CD4-positive, alpha-beta T cell treated with Interleukin-17A for 1 hour (primary cell): ENCODE data around the gene CCDC68.
"Not testable (repeated sequence)": the region's sequence is repeated elsewhere in the genome, so short reads cannot be mapped to it uniquely, and the experiment has no call there.

Experiments
- DNase-seq: peaks from one replicate; pipeline ENCODE4 v3.0.0-alpha.2; 2020

CCDC68 gene

DNA sequence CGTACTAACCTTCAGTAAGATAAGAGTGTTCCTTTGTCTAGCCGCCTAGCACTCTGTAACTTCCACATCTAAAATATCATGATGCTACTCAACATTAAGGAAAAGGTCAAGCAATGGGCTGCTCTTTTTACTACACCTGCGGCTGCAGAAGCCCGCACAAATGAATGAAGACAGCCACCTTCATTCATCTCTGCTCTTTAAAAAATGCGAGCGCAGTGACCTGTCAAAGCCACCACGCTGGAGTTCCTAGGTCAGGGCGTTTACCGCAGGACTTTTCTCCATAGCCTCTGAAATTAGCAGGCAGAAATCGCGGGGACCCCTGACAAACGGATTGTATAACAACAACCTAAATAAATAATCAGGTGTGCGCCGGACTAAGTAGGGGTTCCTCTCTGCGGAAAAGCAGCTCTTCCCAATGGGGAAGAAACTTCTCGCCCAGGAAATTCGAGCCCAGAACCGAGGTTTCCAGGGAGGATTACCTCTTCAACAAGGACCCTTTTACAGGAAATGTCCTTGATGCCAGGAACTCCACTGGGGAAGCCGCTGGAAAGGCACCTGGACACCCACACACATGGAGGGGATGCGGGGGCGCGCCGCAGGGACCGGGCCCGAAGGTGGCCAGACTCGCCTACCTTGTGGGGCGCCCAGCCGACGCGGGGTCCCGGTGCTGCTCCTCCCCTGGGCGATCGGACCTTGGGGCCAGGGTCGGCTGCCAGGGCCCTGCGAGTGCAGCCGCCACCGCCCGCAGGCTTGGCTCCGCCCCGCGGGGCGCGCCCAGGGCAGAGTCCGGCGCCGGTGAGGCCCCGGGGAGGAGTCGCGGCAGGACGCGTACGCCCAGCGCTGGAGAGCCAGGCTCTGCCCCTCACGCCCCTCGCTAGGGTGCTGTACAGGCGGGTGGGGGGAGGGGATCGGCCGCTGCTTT lies at the start of gene CCDC68:
Gene CCDC68, minus strand, starts transcription at position 758 of the 922 bp plus-strand sequence. CDS start 16,670 bp downstream, outside the sequence.
- DNase-seq = no peak

DNA sequence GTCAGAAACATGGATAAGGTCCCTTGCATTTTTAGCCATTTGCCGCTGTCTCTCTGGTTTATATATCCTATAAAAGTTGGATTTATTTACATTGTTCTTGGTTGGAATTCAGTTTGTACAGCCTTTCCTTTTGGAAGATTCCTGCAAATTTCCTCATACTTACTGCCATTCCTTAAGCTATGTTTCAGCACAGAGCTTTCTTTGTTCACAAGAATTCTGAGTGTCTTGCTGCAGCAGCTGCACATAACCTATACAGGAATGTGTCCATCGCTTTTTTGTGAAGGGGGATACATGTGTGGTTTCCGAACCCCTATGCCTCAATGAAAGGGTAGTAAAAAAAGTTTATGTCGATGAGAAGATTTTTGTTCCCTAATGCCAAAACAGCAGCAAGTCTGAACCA lies 48.3 kb upstream of the CCDC68 start:
- no peak for DNase-seq

GRCh38 chr18:55003695-55004094 lies 44.4 kb upstream of the CCDC68 start:
- no peak for DNase-seq

DNA sequence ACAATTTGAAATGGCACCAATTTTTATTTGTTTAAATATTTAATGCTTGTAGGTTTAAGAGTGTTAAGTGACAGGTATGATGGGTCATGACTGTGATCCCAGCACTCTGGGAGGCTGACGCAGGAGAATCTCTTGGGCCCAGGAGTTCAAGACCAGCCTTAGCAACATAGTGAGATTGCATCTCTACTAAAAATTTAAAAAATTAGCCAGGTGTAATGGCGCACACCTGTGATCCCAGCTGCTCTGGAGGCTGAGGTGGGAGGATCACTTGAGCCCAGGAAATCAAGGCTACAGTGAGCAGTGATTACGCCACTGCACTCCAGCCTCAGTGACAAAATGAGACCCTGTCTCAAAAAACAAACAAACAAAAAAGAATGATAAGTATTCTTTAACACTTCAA lies 43.0 kb upstream of the CCDC68 start:
- no peak for DNase-seq

DNA sequence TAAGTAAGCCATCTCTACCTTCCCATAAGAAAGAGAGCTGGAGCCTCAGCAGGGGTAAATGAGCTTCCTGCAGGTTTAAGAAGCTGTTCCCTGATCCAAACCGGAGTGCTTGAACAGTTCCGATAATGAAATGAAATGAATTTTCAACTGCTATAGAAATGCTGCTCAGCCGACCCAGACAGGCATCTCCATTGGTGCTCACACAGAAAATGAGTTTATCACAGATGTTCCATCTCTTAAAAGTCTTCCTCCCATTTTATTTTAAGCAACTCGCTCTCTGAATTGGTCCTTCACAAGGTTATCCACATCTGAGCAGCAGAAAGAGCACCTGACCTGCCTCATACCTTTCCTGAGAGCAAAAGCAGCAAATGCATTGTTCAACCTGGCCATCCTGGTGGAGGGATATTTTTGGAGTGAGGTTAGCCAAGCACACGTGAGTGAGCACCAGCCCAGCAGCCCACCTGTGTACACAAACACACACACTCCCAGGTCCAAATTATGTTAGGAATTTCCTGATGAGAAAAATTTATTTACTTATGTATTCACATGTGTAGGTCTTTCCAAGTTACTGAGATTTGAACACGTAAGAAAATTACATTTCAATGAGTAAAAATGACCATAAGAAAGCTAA lies 42.2 kb upstream of the CCDC68 start:
- DNase-seq = no peak

GRCh38 chr18:55000529-55000928 lies 41.3 kb upstream of the CCDC68 start:
- DNase-seq = no peak

GRCh38 chr18:54999016-54999415 lies 39.8 kb upstream of the CCDC68 start:
- no peak for DNase-seq

DNA sequence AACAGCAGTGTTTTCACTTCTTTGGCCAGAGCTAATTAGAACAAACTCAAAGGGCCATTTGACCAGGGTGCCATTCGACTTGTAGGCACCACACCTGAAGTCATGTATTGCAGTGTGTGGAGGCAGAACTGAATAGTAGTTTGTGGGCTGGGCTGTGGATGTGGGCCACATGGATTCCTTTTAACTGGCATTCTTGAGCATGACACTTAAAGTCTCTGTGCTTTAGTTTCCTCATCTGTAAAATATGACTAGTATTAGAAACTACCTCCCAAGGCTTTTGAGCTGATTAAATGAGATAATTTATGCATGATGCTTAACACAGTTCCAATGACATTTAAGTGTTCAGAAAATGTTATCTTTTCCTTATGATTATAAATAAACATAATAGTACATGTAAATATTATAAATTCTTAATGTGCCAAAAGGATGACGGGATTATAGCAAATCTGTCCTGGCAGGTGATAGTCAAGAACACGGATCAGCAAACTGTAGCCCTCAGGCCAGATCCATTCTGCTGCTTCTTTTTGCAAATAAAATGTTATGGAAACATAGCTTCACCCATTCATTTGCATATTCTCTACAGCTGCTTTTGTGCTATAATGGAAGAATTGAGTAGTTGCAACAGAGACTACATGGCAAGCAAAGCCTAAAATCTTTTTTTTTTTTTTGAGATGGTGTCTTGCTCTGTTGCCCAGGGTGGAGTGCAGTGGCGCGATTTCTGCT lies 36.3 kb upstream of the CCDC68 start:
- DNase-seq = no peak

GRCh38 chr18:54991981-54992380 lies 32.7 kb upstream of the CCDC68 start:
- DNase-seq = no peak

DNA sequence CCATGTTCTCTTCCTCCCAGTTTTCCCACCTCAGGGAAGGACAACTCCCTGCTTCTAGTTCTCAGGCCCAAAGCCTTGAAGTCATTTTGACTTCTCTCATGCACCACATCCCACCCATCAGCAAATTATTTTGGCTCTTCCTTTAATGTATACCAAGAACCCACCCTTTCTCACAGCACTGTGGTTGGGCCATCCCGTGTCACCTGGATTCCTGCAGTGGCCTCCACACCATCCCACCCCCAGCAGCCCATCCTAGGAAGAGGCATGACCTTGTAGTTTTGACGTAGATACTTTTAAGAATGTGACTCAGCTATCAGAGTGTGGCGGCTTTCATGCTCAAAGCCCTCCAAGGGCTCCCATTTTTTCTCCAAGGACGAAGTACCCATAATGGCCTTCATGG lies 25.6 kb upstream of the CCDC68 start:
- no peak for DNase-seq

DNA sequence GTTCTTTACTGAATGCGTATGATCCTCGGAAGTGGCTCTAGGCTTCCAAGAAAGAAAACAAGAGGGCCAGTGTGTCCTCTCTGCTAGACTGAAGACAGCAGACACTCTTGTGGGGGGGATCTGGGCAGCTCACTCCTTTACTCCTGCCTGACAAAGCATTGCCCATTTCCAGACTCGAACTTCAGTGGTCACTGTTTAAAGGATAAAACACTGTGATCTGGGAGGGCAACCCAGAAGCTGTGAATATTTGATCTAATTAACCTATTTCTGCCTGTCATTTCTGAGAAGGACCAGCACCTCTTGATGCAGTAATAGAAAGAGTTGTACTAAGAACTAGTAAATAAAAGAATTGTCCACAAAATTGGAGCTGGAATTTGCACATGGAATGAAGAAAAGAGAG lies 24.5 kb upstream of the CCDC68 start:
- DNase-seq = no peak

GRCh38 chr18:54983041-54983686 lies 23.9 kb upstream of the CCDC68 start:
- DNase-seq = peak; percentile 48

DNA sequence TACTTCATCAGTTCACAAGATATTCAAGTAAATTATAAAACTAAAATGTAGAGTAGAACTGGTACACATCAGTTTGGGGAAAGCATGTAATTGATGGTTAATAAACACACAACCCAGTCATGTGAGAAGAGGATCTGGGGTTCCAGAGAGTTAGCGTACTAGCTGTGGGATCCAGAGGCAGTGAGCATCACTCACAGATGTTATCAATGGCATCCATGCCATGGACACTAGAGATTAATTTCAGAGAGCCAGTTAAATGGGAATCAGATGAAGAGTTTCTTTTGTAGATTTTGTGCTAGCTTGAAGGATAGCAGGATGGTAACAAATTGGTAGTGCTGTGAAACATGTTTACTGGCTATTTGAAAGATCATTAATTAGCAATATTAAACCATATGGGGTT lies 21.8 kb upstream of the CCDC68 start:
- DNase-seq = no peak

DNA sequence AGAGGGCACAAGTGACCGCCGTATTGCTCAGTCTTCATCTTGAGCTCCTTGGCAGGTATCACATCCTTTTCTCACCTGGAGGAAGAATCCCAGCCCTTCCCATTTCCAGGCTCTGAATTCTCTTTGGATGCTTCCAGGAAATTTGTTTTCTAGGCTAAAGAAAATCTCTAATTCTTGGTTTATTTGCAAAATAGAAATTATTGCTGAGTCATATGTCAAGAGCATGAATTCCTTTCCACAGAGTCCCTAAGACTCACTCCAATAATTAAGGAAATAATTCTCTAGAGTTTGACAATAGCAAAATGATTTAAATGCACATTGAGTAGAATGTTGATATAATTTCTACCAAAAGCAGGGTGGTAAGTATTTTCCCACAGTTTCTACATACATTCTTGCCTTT lies 16.3 kb upstream of the CCDC68 start:
- no peak for DNase-seq

- no peak for DNase-seq
Measured at GRCh38 chr18:54973046-54973445, 13.8 kb upstream of the CCDC68 start.

DNA sequence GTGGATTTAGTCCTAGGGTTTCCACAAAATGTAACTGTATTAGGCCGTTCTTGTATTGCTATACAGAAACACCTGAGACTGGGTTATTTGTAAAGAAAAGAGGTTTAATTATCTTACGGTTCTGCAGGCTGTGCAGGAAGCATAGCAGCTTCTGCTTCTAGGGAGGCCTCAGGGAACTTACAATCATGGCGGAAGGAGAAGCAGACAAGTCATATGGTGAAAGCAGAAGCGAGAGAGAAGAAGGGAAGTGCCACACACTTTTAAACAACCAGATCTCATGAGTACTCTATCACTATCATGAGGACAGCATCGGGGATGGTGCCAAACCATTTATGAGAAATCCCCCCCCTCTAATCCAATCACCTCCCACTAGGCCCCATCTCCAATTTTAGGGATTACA lies 9.5 kb upstream of the CCDC68 start:
- no peak for DNase-seq

GRCh38 chr18:54968237-54968636 lies 9.0 kb upstream of the CCDC68 start:
- DNase-seq = not testable (repeated sequence)

- DNase-seq = no peak
Measured at GRCh38 chr18:54967786-54968185, 8.5 kb upstream of the CCDC68 start.

DNA sequence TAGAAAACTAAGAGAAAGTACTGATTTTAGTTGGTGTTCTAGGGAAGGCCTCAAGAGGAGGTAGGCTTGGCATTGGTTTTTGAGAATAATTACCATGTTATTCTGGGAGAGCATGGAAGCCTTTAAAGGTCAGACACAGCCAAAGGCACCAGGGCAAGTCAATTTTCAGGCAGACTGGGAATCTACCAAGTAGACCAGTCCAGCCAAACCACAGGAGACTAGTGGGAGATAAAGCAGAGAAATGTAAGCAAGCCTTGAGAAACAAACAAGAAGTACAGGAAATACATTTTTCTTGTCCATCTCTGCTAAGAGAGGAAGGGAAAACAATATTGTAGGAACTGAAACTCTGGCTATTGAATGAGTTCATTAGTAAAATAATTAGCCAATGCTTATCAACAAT lies 5.5 kb upstream of the CCDC68 start:
- DNase-seq = no peak

GRCh38 chr18:54962919-54963645 lies 3.8 kb upstream of the CCDC68 start:
- no peak for DNase-seq

DNA sequence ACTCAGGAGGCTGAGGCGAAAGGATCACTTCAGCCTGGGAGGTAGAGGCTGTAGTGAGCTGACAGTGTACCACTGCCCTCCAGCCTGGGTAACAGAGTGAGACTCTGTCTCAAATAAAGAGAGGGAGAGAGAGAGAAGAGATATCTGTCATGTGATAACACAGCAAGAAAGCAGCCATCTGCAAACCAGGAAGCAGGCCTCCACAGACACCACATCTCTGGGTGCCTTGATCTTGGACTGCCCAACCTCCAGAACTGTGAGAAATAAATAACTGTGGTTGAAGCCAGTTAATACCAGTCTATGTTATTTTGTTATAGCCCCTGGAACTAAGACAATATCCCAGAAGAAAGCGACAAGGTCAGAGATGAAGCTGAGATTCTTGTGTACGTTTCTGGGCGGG lies 2.6 kb upstream of the CCDC68 start:
- no peak for DNase-seq

DNA sequence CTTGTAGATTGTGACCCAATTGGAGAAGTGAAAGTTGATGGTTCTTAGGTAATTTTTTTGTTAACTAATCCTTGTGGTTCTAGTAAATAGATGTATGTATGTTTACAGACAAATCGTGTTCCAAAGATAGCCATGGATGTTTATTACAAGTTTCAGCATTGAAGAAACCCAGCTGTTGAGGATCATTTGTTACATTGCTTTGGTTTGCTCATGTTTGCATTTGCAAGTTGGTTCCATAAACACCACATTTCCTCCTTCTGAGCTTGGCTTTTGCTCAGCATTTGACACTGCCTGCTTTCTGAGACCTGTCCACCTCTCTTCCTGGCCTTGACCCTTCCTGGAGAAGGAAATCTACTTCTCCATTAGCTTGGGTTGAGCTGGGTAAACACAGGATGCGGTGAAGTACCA lies 1.8 kb upstream of the CCDC68 start:
- no peak for DNase-seq

DNA sequence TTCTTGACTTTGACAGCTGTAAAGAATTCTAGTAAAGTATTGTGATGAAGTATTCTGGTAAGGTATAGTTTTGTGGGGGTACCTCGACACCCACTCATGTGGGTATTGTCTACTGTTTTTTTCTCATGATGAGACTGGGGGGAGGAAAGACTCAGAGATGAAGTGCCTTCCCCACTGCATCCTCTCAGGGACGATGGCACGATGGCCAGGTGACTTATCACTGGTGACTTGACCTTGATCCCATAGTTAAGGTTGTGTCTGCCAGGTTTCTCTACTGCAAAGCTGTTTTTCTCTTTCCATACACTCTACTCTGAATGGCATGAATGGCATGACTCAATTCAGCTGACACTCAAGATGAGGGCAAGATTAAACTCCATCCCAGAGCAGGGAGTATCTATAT lies 936 bp upstream of the CCDC68 start:
- no peak for DNase-seq
